Thoracic aorta (tissue), 2 donors: ENCODE results near the gene SPPL2B. TPM values are rescaled to one million over a fixed set of nuclear protein-coding genes. Genes with fewer than 3 reads are reported as not detected.

Source experiments
- ATAC-seq: fragments of 150-250 bp; one replicate; pipeline ENCODE4 v1.8.0; 2017; ENCODE audit warnings: low read depth; ENCODE audit not compliant: insufficient number of reproducible peaks, low FRiP score
- DNase-seq: peaks from one replicate; pipeline ENCODE4 v3.0.0-alpha.2; 2020; ENCODE audit warnings: low spot score
- H3K27ac ChIP-seq, 2 donors: fragments of 200-600 bp; sonication (generic); 1 replicate in 1 of 2; 2 replicates in 1 of 2; pipeline ENCODE4 v1.5.1; 2016; ENCODE audit warnings: mild to moderate bottlenecking in 2 of 2, moderate library complexity in 2 of 2
- H3K27me3 ChIP-seq: fragments of 200-600 bp; sonication (generic); replicated peaks from 2 replicates; pipeline ENCODE4 v1.6.0; 2016; ENCODE audit warnings: mild to moderate bottlenecking; ENCODE audit not compliant: insufficient read depth
- H3K36me3 ChIP-seq: fragments of 200-600 bp; sonication (generic); one replicate; pipeline ENCODE4 v1.5.1; 2016
- H3K4me1 ChIP-seq, 2 donors: fragments of 200-600 bp; sonication (generic); 1 replicate in 1 of 2; 2 replicates in 1 of 2; pipeline versions ENCODE4 v1.5.1 to v1.6.0; 2016; ENCODE audit warnings: low read depth in 2 of 2, mild to moderate bottlenecking in 1 of 2; ENCODE audit not compliant: control insufficient read depth in 1 of 2
- H3K4me3 ChIP-seq: fragments of 200-600 bp; sonication (generic); 2 replicates; pipeline ENCODE4 v1.5.1; 2016; ENCODE audit warnings: mild to moderate bottlenecking
- H3K9me3 ChIP-seq: fragments of 200-600 bp; sonication (generic); 2 replicates; pipeline ENCODE4 v1.5.1; 2016
- total RNA-seq, 2 donors: library from RNA; depleted of rRNA; stranded (reverse); fragments of >200 nt; gene quantifications; one replicate each; pipeline versions ENCODE4 v1.1.0 to v1.2.3, GENCODE V29; 2016
- TF ChIP-seq, protein P1 (sequence below): fragments of 200-600 bp; sonication (generic); IDR thresholded peaks from one replicate; pipeline ENCODE4 v1.5.1; 2019; ENCODE audit warnings: antibody characterized with exemption

SPPL2B gene
- total RNA-seq, 2 donors from 2014 or later = 55.8 to 60.0 TPM

DNA sequence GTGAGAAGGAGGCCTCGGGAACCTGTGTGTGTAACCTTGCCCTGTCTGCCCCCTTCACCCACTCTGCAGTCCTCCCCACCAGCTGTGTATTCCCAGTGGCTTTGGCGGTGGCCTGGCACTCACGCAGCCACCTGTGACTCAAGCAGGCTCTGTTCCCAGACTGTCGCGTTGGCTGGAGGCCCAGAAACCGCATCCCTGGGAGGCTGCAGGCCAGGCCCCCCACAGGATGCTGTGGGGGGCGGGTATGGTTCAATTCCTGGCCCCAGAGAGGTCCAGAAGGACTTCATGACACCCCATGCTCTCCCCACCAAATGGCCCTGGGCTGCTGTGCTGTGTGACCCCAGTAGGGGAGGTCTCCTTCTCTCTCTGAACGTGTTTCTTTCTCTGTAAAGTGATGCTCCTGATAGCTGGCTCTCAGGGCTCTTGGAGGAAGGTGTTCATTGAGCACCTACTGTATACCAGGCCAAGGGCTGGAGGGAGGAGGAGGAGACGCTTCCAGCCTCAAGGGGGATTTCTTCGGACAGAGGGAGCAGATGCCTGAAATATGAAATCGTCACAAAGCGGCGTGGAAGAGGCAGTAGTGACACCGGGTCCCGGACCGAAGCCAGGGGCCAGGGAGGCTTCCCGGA is 18.6 kb upstream of the SPPL2B start:
- no peaks in the 10 kb centered on the region for H3K9me3 ChIP-seq
- no peak overlapping the region for H3K4me3 ChIP-seq
- peaks cover 17% of the 10 kb centered on the region for H3K27me3 ChIP-seq
- peaks cover 0 to 8% of the 10 kb centered on the region in 2 donors for H3K4me1 ChIP-seq
- no peak for ATAC-seq
- no peak for DNase-seq
- H3K27ac ChIP-seq = no peak overlapping the region
- TF ChIP-seq, protein P1, sequence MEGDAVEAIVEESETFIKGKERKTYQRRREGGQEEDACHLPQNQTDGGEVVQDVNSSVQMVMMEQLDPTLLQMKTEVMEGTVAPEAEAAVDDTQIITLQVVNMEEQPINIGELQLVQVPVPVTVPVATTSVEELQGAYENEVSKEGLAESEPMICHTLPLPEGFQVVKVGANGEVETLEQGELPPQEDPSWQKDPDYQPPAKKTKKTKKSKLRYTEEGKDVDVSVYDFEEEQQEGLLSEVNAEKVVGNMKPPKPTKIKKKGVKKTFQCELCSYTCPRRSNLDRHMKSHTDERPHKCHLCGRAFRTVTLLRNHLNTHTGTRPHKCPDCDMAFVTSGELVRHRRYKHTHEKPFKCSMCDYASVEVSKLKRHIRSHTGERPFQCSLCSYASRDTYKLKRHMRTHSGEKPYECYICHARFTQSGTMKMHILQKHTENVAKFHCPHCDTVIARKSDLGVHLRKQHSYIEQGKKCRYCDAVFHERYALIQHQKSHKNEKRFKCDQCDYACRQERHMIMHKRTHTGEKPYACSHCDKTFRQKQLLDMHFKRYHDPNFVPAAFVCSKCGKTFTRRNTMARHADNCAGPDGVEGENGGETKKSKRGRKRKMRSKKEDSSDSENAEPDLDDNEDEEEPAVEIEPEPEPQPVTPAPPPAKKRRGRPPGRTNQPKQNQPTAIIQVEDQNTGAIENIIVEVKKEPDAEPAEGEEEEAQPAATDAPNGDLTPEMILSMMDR = no peak
- no peaks in the 10 kb centered on the region for H3K36me3 ChIP-seq

DNA sequence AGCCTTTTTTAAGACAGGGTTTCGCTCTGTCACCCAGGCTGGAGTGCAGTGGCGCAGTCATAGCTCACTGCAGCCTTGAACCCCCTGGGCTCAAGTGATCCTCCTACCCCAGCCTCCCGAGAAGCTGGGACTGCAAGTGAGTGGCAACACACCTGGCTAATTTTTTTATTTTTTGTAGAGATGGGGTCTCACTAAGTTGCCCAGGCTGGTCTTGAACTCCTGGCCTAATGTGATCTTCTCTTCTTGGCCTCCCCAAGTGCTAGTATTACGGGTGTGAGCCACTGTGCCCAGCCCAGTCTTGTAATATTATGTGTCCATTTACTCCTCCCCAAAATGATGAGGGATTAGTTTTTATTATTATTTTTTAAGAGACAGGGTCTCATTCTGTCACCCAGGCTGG is 17.4 kb upstream of the SPPL2B start:
- Histone ChIP-seq H3K9me3 (peaks cover 3% of the 10 kb centered on the region), H3K27ac (no peak overlapping the region), H3K4me1 (peaks cover 0 to 8% of the 10 kb centered on the region in 2 donors), H3K36me3 (no peaks in the 10 kb centered on the region), H3K27me3 (peaks cover 17% of the 10 kb centered on the region), H3K4me3 (no peak overlapping the region)
- DNase-seq = no peak
- TF ChIP-seq, protein P1 = no peak
- ATAC-seq = no peak

DNA sequence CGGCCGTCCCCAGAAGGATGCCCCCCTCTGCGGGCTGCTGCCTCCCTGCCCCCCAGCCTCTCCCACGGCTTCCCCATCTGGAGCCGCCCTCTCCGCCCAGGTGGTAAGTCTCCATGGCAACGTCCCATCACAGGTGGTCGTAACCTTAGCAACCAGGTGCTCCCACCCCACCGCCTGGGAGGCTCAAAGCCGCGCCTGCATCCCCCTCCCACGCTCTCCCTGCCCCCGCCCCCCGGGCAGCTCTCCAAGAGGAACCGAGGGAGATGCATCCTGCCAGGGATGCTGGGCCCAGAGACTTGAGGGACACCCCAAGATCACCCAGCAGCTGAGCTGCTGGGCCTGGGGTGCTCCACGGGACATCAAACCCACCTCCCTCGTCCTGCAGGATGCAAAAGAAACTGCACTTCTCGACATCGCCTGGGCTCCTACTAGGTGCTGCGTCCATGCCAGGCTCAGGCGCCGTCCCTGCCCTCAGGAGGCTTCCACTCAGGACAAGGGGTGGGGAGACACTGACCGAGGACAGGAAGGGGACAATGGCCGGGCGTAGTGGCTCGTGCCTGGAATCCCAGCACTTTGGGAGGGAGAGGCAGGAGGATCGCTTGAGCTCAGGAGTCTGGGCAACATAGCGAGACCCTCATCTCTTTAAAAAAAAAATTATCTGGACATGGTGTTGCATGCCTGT is 15.5 kb upstream of the SPPL2B start:
- Histone ChIP-seq H3K36me3 (no peaks in the 10 kb centered on the region), H3K27me3 (peaks cover 10% of the 10 kb centered on the region), H3K4me3 (no peak overlapping the region), H3K27ac (no peak overlapping the region), H3K9me3 (peaks cover 3% of the 10 kb centered on the region), H3K4me1 (peaks cover 0 to 4% of the 10 kb centered on the region in 2 donors)
- DNase-seq (no peak), ATAC-seq (no peak)
- TF ChIP-seq, protein P1 = no peak

DNA sequence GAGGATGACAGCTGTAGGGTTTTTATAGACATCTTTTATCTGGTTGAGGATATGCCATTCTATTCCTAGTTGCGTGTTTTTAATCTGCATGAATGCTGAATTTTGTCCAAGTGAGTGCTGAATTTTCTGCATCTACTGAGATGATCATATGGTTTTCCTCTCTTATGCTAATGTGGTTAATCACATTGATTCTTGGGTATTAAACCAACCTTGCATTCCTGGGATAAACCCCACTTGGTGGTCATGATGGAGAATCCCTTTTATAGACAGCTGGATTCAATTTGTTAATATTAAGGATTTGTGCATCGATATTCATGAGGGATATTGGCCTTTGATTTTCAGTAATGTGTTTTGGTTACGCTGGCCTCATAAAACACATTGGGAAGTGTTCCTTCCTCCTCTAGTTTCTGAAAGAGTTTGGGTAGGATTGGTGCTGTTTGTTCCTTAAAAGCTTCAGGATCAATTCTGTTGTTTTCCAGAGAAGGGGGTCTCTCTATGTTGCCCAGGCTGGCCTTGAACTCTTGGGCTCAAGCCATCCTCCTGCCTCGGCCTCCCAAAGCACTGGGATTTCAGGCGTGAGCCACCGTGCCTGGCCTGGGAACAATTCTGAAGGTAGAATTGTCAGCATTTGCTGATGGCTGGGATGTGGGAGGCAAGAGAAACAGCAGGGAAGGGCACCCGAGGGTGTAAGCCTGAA is 13.2 kb upstream of the SPPL2B start:
- peaks cover 3% of the 10 kb centered on the region for H3K9me3 ChIP-seq
- peaks cover 5% of the 10 kb centered on the region for H3K27me3 ChIP-seq
- TF ChIP-seq, protein P1 = no peak
- H3K4me3 ChIP-seq = no peak overlapping the region
- no peaks in the 10 kb centered on the region for H3K36me3 ChIP-seq
- peaks cover 0 to 6% of the 10 kb centered on the region in 2 donors for H3K4me1 ChIP-seq
- no peak overlapping the region for H3K27ac ChIP-seq
- ATAC-seq (no peak), DNase-seq (no peak)

DNA sequence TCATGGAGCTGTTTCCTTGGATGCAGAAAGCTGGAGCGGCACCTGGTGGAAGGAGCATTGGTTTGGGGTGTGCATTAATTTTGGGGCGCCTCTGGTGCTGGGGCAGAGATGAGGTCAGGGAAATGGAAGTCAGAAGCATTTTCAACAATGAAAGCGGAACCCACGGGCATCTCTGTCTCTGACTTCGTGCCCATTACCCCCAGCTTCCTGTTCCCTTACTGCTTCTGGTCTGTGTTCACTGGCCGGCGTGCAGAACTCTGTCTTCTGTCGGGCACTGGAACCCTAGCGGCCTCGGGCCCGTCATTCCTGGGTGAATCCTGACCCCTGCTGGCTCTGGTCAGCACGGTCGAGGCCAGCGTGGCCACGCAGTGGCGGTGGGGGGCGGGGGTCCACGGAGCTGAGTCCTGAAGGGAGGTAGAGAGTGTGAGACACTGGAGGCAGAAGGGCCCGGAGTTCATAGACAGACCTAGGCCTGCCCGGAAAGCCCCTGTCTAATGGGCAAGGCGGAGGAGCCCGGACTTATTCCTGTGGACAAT is 12.6 kb upstream of the SPPL2B start:
- H3K36me3 ChIP-seq = no peaks in the 10 kb centered on the region
- ATAC-seq (no peak), DNase-seq (no peak)
- peaks cover 3% of the 10 kb centered on the region for H3K9me3 ChIP-seq
- no peak overlapping the region for H3K4me3 ChIP-seq
- peaks cover 0 to 6% of the 10 kb centered on the region in 2 donors for H3K4me1 ChIP-seq
- TF ChIP-seq, protein P1 = peak; percentile 24
- H3K27me3 ChIP-seq = peaks cover 5% of the 10 kb centered on the region
- no peak overlapping the region for H3K27ac ChIP-seq
